CD4-positive, alpha-beta T cell treated with Interleukin-10 for 1 hour (primary cell): ENCODE measurements around the gene TBX15.

Experiments used
- DNase-seq: peaks from one replicate; pipeline ENCODE4 v3.0.0-alpha.2; 2020

TBX15 gene

GRCh38 chr1:118984722-118985639 is 3.2 kb downstream of the TBX15 start:
- no peak for DNase-seq

- no peak for DNase-seq
Observed at GRCh38 chr1:118984086-118984721, 3.9 kb downstream of the TBX15 start.

GRCh38 chr1:118983558-118984041 is 4.5 kb downstream of the TBX15 start:
- DNase-seq: no peak

GRCh38 chr1:118982821-118983557 is 5.2 kb downstream of the TBX15 start:
- DNase-seq: no peak

GRCh38 chr1:118982266-118982665 is 5.9 kb downstream of the TBX15 start:
- no peak for DNase-seq

GRCh38 chr1:118981436-118981835 is 6.7 kb downstream of the TBX15 start:
- no peak for DNase-seq

GRCh38 chr1:118979754-118980575 is 8.2 kb downstream of the TBX15 start:
- no peak for DNase-seq

GRCh38 chr1:118978914-118979701 is 9.0 kb downstream of the TBX15 start:
- DNase-seq: no peak

- DNase-seq: no peak
Observed at GRCh38 chr1:118977600-118977999, 10.5 kb downstream of the TBX15 start.

GRCh38 chr1:118974661-118975060 is 13.5 kb downstream of the TBX15 start:
- no peak for DNase-seq

GRCh38 chr1:118973531-118974137 is 14.5 kb downstream of the TBX15 start:
- no peak for DNase-seq

- no peak for DNase-seq
Observed at GRCh38 chr1:118973032-118973431, 15.1 kb downstream of the TBX15 start.

- no peak for DNase-seq
Observed at GRCh38 chr1:118970451-118970850, 17.7 kb downstream of the TBX15 start.

GRCh38 chr1:118963456-118964430 is 24.4 kb downstream of the TBX15 start:
- DNase-seq: no peak

GRCh38 chr1:118963138-118963455 is 25.0 kb downstream of the TBX15 start:
- DNase-seq: no peak

- no peak for DNase-seq
Observed at GRCh38 chr1:118961156-118961555, 27.0 kb downstream of the TBX15 start.

- no peak for DNase-seq
Observed at GRCh38 chr1:118960567-118961136, 27.5 kb downstream of the TBX15 start.

- no peak for DNase-seq
Observed at GRCh38 chr1:118960026-118960561, 28.0 kb downstream of the TBX15 start.

- no peak for DNase-seq
Observed at GRCh38 chr1:118958937-118959631, 29.1 kb downstream of the TBX15 start.
